ENCODE measurements around the gene TMEM225B. TPM values are rescaled to one million over a fixed set of nuclear protein-coding genes. Genes with fewer than 3 reads are reported as not detected.
"Not testable (repeated sequence)": the region's sequence is repeated elsewhere in the genome, so short reads cannot be mapped to it uniquely, and the experiment has no call there.

Gene TMEM225B
- total RNA-seq, 1 donor from 2014 or later, result 0.30 TPM

GRCh38 chr7:99643464-99643863 is 45.4 kb downstream of the TMEM225B start:
- intact Hi-C loops (cut with DNase I), result no loop called here
- Histone ChIP-seq H3K36me3 (no peaks in the 10 kb centered on the region), H3K27me3 (ENCODE audit: low read depth) (no peaks in the 10 kb centered on the region), H3K4me1 (no peaks in the 10 kb centered on the region), H3K27ac (no peak overlapping the region), H3K9me3 (no peaks in the 10 kb centered on the region), H3K4me3 (no peak overlapping the region)
- no peak for DNase-seq
- TF ChIP-seq CTCF (IDR thresholded peaks at IDR 0.05), result no peak
- no peak for ATAC-seq

DNA sequence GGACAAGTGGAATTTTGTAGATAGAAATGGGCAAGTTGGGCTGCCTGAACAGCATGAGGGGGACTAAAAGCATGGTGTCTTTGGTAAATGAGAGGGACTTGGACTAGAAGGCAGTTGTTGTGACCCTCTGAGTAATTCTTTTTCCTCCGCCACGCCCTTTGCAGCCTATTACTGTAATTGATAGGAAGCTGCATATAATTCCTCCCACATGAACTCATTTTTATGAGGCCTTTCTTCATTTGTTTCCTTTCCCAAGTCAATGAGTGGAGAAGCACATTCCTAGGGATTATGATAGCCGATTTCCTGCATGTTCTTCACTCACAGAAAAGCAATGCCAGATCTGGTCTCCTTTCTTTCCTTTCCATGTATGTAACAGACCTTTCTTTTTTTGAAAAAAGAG is 46.4 kb downstream of the TMEM225B start:
- no peak for ATAC-seq

GRCh38 chr7:99645590-99645989 is 47.5 kb downstream of the TMEM225B start:
- no peak for ATAC-seq
- TF ChIP-seq CTCF (IDR thresholded peaks at IDR 0.05), result no peak

More for the DNA sequence above, 46.4 kb downstream of the TMEM225B start:
- H3K4me3 ChIP-seq, result no peak overlapping the region
- H3K36me3 ChIP-seq, result no peaks in the 10 kb centered on the region
- no peak overlapping the region for H3K27ac ChIP-seq
- no peak for DNase-seq
- no peaks in the 10 kb centered on the region for H3K9me3 ChIP-seq
- H3K4me1 ChIP-seq, result no peaks in the 10 kb centered on the region
- intact Hi-C loops (cut with DNase I), result no loop called here
- no peak for TF ChIP-seq CTCF (IDR thresholded peaks at IDR 0.05)
- H3K27me3 ChIP-seq (ENCODE audit: low read depth), result no peaks in the 10 kb centered on the region

GRCh38 chr7:99648843-99649242 is 50.8 kb downstream of the TMEM225B start:
- no peaks in the 10 kb centered on the region for H3K27me3 ChIP-seq (ENCODE audit: low read depth)
- intact Hi-C loops (cut with DNase I), result no loop called here
- no peaks in the 10 kb centered on the region for H3K9me3 ChIP-seq
- H3K27ac ChIP-seq, result no peak overlapping the region
- H3K4me3 ChIP-seq, result no peak overlapping the region
- ATAC-seq (no peak), DNase-seq (no peak)
- H3K4me1 ChIP-seq, result no peaks in the 10 kb centered on the region
- no peaks in the 10 kb centered on the region for H3K36me3 ChIP-seq
- TF ChIP-seq CTCF (IDR thresholded peaks at IDR 0.05), result no peak

More at GRCh38 chr7:99645590-99645989, 47.5 kb downstream of the TMEM225B start:
- intact Hi-C loops (cut with DNase I), result no loop called here
- Histone ChIP-seq H3K4me3 (no peak overlapping the region), H3K27ac (no peak overlapping the region), H3K9me3 (no peaks in the 10 kb centered on the region), H3K27me3 (ENCODE audit: low read depth) (no peaks in the 10 kb centered on the region), H3K36me3 (no peaks in the 10 kb centered on the region), H3K4me1 (no peaks in the 10 kb centered on the region)
- no peak for DNase-seq

DNA sequence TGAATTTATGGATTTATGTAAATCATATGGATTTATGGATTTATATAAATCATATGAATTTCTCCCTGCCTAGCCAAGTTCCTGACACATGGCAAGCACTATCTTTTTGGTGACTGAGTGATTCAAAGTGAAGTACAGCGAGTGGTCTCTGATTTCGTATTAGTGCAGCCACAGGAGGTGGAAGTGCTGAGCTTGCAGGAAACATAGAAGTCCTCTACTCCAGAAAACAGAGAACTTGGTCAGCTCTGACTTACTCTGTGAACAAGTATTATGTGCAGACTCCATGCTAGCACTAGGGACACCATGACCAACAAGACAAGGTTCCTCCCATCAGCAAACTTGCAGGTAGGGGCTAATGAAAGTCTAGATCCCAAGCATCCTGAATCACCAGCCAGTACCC is 53.2 kb downstream of the TMEM225B start:
- no peak for DNase-seq
- no peaks in the 10 kb centered on the region for H3K4me1 ChIP-seq
- H3K27me3 ChIP-seq (ENCODE audit: low read depth), result no peaks in the 10 kb centered on the region
- no peak for ATAC-seq
- H3K4me3 ChIP-seq, result no peak overlapping the region
- H3K9me3 ChIP-seq, result peaks cover 2% of the 10 kb centered on the region
- intact Hi-C loops (cut with DNase I), result no loop called here
- H3K36me3 ChIP-seq, result no peaks in the 10 kb centered on the region
- no peak for TF ChIP-seq CTCF (IDR thresholded peaks at IDR 0.05)
- no peak overlapping the region for H3K27ac ChIP-seq

GRCh38 chr7:99652671-99653070 is 54.6 kb downstream of the TMEM225B start:
- DNase-seq, result no peak
- no peaks in the 10 kb centered on the region for H3K4me1 ChIP-seq
- ATAC-seq, result no peak
- no peaks in the 10 kb centered on the region for H3K36me3 ChIP-seq
- no peak overlapping the region for H3K4me3 ChIP-seq
- no peaks in the 10 kb centered on the region for H3K27me3 ChIP-seq (ENCODE audit: low read depth)
- H3K27ac ChIP-seq, result no peak overlapping the region
- no peak for TF ChIP-seq CTCF (IDR thresholded peaks at IDR 0.05)
- intact Hi-C loops (cut with DNase I), result no loop called here
- H3K9me3 ChIP-seq, result peaks cover 2% of the 10 kb centered on the region

DNA sequence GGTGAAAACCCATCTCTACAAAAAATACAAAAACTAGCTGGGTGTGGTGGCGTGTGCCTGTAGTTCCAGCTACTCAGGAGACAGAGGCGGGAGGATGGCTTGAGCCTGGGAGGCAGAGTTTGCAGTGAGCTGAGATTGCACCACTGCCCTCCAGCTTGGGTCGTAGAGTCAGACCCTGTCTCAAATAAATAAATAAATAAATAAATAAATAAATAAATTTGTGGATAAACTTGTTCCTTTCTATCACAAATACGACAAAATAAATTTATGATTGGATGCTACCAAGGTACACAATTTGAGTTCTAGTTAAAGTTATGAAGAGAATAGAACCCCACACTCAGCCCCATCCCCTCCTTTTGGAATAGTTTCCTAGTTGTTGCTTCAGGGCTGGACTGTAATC is 55.2 kb downstream of the TMEM225B start:
- H3K9me3 ChIP-seq; H3K27me3 ChIP-seq (ENCODE audit: low read depth); H3K27ac ChIP-seq; H3K36me3 ChIP-seq; H3K4me3 ChIP-seq; intact Hi-C loops (cut with DNase I); H3K4me1 ChIP-seq; DNase-seq; ATAC-seq: not testable (repeated sequence)

Data from lower lobe of right lung (tissue), 2 donors.